Heart right ventricle (tissue), 16 donors: ENCODE data around the gene OR4D2. TPM values are rescaled to one million over a fixed set of nuclear protein-coding genes. Genes with fewer than 3 reads are reported as not detected.

Experiments used
- ATAC-seq, 8 donors: fragments of 200-7000 bp; cut with Tn5 transposase; one replicate each; pipeline ENCODE4 v1.9.1; 2020; ENCODE audit warnings: mild to moderate bottlenecking in 8 of 8, moderate library complexity in 8 of 8, moderate number of reproducible peaks in 1 of 8
- DNase-seq, 2 donors: peaks; one replicate each; pipeline ENCODE4 v3.0.0-alpha.2; 2020
- H3K27ac ChIP-seq, 10 donors: fragments of 200-600 bp; sonication (generic) in 2 of 10; one replicate each; pipeline versions ENCODE4 v1.5.0 to v1.8.0; 2020 to 2022; ENCODE audit warnings: mild to moderate bottlenecking in 3 of 10
- H3K27me3 ChIP-seq, 7 donors: fragments of 200-600 bp; one replicate each; pipeline ENCODE4 v1.8.0; 2021 to 2022; ENCODE audit warnings: mild to moderate bottlenecking in 2 of 7
- H3K36me3 ChIP-seq, 9 donors: fragments of 200-600 bp; sonication (generic) in 1 of 9; one replicate each; pipeline versions ENCODE4 v1.5.0 to v1.8.0; 2020 to 2022; ENCODE audit warnings: mild to moderate bottlenecking in 2 of 9
- H3K4me1 ChIP-seq, 9 donors: fragments of 200-600 bp; sonication (generic) in 1 of 9; one replicate each; pipeline versions ENCODE4 v1.5.0 to v1.8.0; 2020 to 2022; ENCODE audit warnings: mild to moderate bottlenecking in 4 of 9
- H3K4me3 ChIP-seq, 10 donors: fragments of 200-600 bp; sonication (generic) in 2 of 10; one replicate each; pipeline versions ENCODE4 v1.5.0 to v1.8.0; 2020 to 2022; ENCODE audit warnings: mild to moderate bottlenecking in 7 of 10, moderate library complexity in 2 of 10
- H3K9me3 ChIP-seq, 11 donors: fragments of 200-600 bp in 10 of 11; sonication (generic) in 2 of 11; one replicate each; pipeline versions ENCODE4 v1.5.0 to v1.8.0; 2013 to 2022; ENCODE audit warnings: mild to moderate bottlenecking in 2 of 11, control low read depth in 1 of 11, moderate library complexity in 1 of 11
- CTCF ChIP-seq, 9 donors: fragments of 200-600 bp; sonication (generic) in 2 of 9; IDR thresholded peaks; one replicate each; pipeline versions ENCODE4 v1.5.0 to v1.8.0; 2021 to 2022; ENCODE audit warnings: antibody characterized with exemption in 9 of 9, mild to moderate bottlenecking in 5 of 9, moderate library complexity in 1 of 9
- WGBS, 2 donors: extraction: QIAGEN DNeasy Blood & Tissue Kit; methylation state at CpG; one replicate each; pipeline ENCODE4 v1.1.7; 2013; ENCODE audit warnings: inconsistent platforms in 1 of 2; 5-methylcytosine and 5-hydroxymethylcytosine counted together
- intact Hi-C, 10 donors: fragments of 100-400 bp; cut with DNase I; formaldehyde crosslinking; loops; one replicate each; pipeline versions ENCODE4 v1.11.1 to v1.14.2; 2022
- polyA plus RNA-seq, 2 donors: library from polyadenylated mRNA; stranded (reverse); fragments of 200-250 nt; gene quantifications; one replicate each; pipeline ENCODE4 v1.2.3, GENCODE V29; 2013
- total RNA-seq, 10 donors: library from RNA; stranded (reverse); fragmentation: NEBNext Ultra II Directional in 3 of 10; extraction: Animal tissue kit (Norgen Biotek cat#: 25700) in 3 of 10; gene quantifications; one replicate each; pipeline versions ENCODE4 v1.2.1 to v1.2.4, GENCODE V29; 2021 to 2023
- donor health status: Arrhythmogenic right ventricular cardiomyopathy.
- donor health status: ischemic (EF 13 %, LVEDD 7.1; RV severe dilation, severe dysfunction).
- donor health status: healthy with polysubstance abuse.
- donor health status: DM: no; HTN: yes; CAD: no.
- donor health status: DM: no; HTN: no; CAD: no.
- donor health status: ischemic (EF 25% LVEDD 6.9; RV normal size, moderate dysfunction).
- donor health status: ischemic (EF 25% LVEDD 5.7; RV mildly dilated, moderate dysfunction).
- donor health status: healthy.
- donor health status: DM: yes; HTN: yes; CAD: no.
- donor health status: Ischemic cardiomyopathy.
- donor health status: ischemic (EF 35%, LVEDD 5.7; RV mildly dilated, moderate dysfunction).
- donor health status: nonischemic (EF 11% LVEDD 7.7; RV severe dilation, severe dysfunction).
- donor health status: DM: yes; HTN: yes; CAD: no.
- donor health status: PGD.
- donor health status: ischemic (EF 29% LVEDD 5.4; RV normal size, mild dysfunction).
- donor health status: nonischemic (EF 23%, LVEDD 6.1; RV moderate dilation, normal function).

The OR4D2 gene
- total and polyA plus RNA-seq, 12 donors = not detected

- ATAC-seq (no peak), DNase-seq (no peak)
- peaks cover 0 to 20% (median 14%) of the 10 kb centered on the region in 7 donors for H3K27me3 ChIP-seq
- no peak for TF ChIP-seq CTCF (IDR thresholded peaks at IDR 0.05)
- intact Hi-C loops = no loop called here
- no peaks in the 10 kb centered on the region for H3K4me1 ChIP-seq
- peaks cover 0 to 33% (median 14%) of the 10 kb centered on the region in 9 donors for H3K36me3 ChIP-seq
- WGBS, 2 donors = 78 to 85% methylated on average over 7 of the region's 7 CpGs
- no peak overlapping the region for H3K4me3 ChIP-seq
- no peaks in the 10 kb centered on the region for H3K9me3 ChIP-seq
- H3K27ac ChIP-seq = no peak overlapping the region
Observed at GRCh38 chr17:58202859-58203258, 36.1 kb downstream of the OR4D2 start.

DNA sequence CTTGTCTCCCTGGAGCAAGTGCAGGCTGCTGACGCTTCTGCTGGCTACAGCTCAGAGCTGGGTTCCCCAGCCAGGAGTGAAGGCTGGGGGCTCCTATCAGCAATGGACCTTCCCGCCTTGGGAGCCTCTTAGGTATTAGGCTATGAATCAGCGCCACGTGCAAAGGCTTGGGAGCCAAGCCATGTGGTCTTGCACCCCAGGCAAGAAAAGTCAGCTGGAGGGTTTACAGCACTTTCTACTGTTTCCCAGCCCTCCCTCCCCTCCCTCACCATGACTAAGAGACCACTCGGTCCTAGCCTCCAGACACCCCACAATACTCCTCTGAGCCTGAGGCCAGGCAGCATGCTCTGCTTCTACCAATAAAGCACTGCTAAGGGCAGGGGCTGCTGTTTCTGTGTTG lies 38.0 kb downstream of the OR4D2 start:
- intact Hi-C loops = no loop called here
- H3K36me3 ChIP-seq = peaks cover 0 to 51% (median 23%) of the 10 kb centered on the region in 9 donors
- H3K27ac ChIP-seq = no peak overlapping the region
- no peak for TF ChIP-seq CTCF (IDR thresholded peaks at IDR 0.05)
- no peak overlapping the region for H3K4me3 ChIP-seq
- ATAC-seq (no peak), DNase-seq (no peak)
- H3K4me1 ChIP-seq = no peaks in the 10 kb centered on the region
- 85 to 88% methylated on average over 5 of the region's 5 CpGs for whole genome bisulfite sequencing, 2 donors
- no peaks in the 10 kb centered on the region for H3K9me3 ChIP-seq
- peaks cover 0 to under 1% (median 0%) of the 10 kb centered on the region in 7 donors for H3K27me3 ChIP-seq

DNA sequence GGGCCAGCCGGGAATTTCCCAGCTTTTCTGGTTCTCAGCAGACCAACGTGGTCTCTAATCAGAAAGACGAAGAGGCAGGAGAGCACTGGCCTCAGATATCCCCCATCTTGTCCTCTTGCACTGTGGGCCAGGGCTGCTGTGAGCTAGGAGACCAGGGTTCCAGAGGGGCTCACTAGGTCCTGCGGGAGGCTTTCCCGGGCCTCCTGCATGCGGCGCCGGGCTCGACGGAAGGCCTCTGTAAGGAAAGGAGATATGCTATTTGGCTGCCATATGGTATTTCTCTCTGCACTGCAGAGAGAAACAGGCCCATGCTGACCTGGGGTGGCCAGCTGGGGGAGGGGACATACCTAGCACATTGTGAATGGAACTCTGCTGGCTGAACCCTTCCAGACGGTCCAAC lies 39.2 kb downstream of the OR4D2 start:
- H3K36me3 ChIP-seq = peaks cover 0 to 62% (median 30%) of the 10 kb centered on the region in 9 donors
- H3K4me3 ChIP-seq = no peak overlapping the region
- DNase-seq (no peak), ATAC-seq (no peak)
- no peaks in the 10 kb centered on the region for H3K27me3 ChIP-seq
- intact Hi-C loops = no loop called here
- H3K27ac ChIP-seq = no peak overlapping the region
- H3K9me3 ChIP-seq = no peaks in the 10 kb centered on the region
- TF ChIP-seq CTCF (IDR thresholded peaks at IDR 0.05) = no peak
- no peaks in the 10 kb centered on the region for H3K4me1 ChIP-seq
- WGBS, 2 donors = 85 to 87% methylated on average over 11 of the region's 11 CpGs

DNA sequence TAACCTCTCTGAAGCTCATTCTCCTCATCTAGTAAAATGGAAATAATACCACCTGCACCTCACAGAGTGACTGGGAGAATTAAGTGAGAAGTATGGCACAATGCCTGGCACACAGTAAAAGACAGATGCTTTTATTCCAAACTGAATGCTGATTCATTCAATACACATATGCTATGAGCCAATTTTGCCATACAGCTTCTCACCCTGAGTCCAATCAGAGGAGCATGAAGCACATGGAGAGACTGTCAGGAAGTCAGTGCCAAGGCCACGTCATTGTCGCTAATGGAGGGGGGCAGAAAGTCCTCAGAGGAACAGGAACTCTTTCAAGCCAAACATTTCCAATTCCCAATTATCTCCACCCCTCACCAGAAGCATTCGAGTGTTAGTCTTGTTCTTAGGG lies 40.7 kb downstream of the OR4D2 start:
- intact Hi-C loops = no loop called here
- no peaks in the 10 kb centered on the region for H3K9me3 ChIP-seq
- ATAC-seq (no peak), DNase-seq (no peak)
- H3K27ac ChIP-seq = no peak overlapping the region
- no peaks in the 10 kb centered on the region for H3K27me3 ChIP-seq
- no peaks in the 10 kb centered on the region for H3K4me1 ChIP-seq
- peaks cover 0 to 77% (median 36%) of the 10 kb centered on the region in 9 donors for H3K36me3 ChIP-seq
- no peak overlapping the region for H3K4me3 ChIP-seq
- TF ChIP-seq CTCF (IDR thresholded peaks at IDR 0.05) = no peak
- 79 to 89% methylated on average over 3 of the region's 3 CpGs for WGBS, 2 donors
